Endothelial cell of umbilical vein (primary cell): ENCODE results near the gene HOMER1. TPM values are rescaled to one million over a fixed set of nuclear protein-coding genes. Genes with fewer than 3 reads are reported as not detected.

ENCODE experiments used
- BruUV-seq: library from RNA; stranded (reverse); fragments of 400-500 nt; replicated peaks from 2 replicates; lab custom pipeline; 2021; lab: Mats Ljungman, UMichigan
- CTCF ChIA-PET: fragments of 300-600, 350-600 bp; sonication (Branson Sonifier 250); formaldehyde crosslinking; loops from one replicate; lab custom pipeline; 2021; ENCODE audit warnings: antibody characterized with exemption, inconsistent platforms; lab: Charles Lee
- POLR2A ChIA-PET: fragments of 300-600, 350-600 bp; sonication (Branson Sonifier 250); formaldehyde crosslinking; loops from one replicate; lab custom pipeline; 2021; ENCODE audit warnings: antibody characterized with exemption, inconsistent platforms; lab: Charles Lee
- DNase-seq: peaks from one replicate; pipeline ENCODE4 v3.0.0-alpha.2; 2011; ENCODE audit warnings: low read depth, low spot score
- FAIRE-seq: peaks from 2 replicates; lab custom pipeline; 2011; peaks lifted over from hg19 to GRCh38; lab: Jason Lieb, UNC
- H2AFZ ChIP-seq: 2 replicates; pipeline ENCODE4 v1.6.0; 2012; ENCODE audit warnings: low read depth, low read length, control low read depth, inconsistent platforms
- H3K27ac ChIP-seq: 2 replicates; pipeline ENCODE4 v1.5.1; 2011; ENCODE audit warnings: low read depth, mild to moderate bottlenecking, control low read depth, low read length, moderate library complexity; ENCODE audit not compliant: insufficient read depth
- H3K27me3 ChIP-seq, 2 experiments: 2 replicates each; pipeline versions ENCODE4 v1.6.0 to v1.6.1; 2011; ENCODE audit warnings: low read length in 2 of 2, mixed read lengths in 1 of 2; ENCODE audit not compliant: control insufficient read depth in 2 of 2, insufficient read depth in 2 of 2
- H3K36me3 ChIP-seq, 2 experiments: 2 replicates in 1 of 2; 3 replicates in 1 of 2; pipeline ENCODE4 v1.5.1; 2011; ENCODE audit warnings: low read length in 2 of 2, mild to moderate bottlenecking in 1 of 2, moderate library complexity in 1 of 2; ENCODE audit not compliant: control insufficient read depth in 2 of 2, insufficient read depth in 2 of 2; ENCODE audit errors: extremely low read depth in 1 of 2
- H3K4me1 ChIP-seq: 3 replicates; pipeline ENCODE4 v1.5.1; 2011; ENCODE audit warnings: mild to moderate bottlenecking, low read length; ENCODE audit not compliant: control insufficient read depth, insufficient read depth; ENCODE audit errors: extremely low read depth
- H3K4me2 ChIP-seq: 2 replicates; pipeline ENCODE4 v1.6.1; 2011; ENCODE audit warnings: low read length, control low read depth, mixed read lengths; ENCODE audit not compliant: insufficient read depth
- H3K4me3 ChIP-seq, 3 experiments: fragments of 200-600 bp in 1 of 3; sonication (generic), shearing (Covaris generic) in 1 of 3; replicated peaks in 1 of 3; 2 replicates each; pipeline ENCODE4 v1.5.1; 2011 to 2016; ENCODE audit warnings: control low read depth in 3 of 3, low read length in 3 of 3, mild to moderate bottlenecking in 2 of 3, inconsistent platforms in 1 of 3, low read depth in 1 of 3, moderate library complexity in 1 of 3; ENCODE audit not compliant: insufficient read depth in 1 of 3
- H3K79me2 ChIP-seq: 2 replicates; pipeline ENCODE4 v1.6.0; 2012; ENCODE audit warnings: low read length, inconsistent platforms; ENCODE audit not compliant: control insufficient read depth, insufficient read depth
- H3K9ac ChIP-seq: replicated peaks from 2 replicates; pipeline ENCODE3; 2011; ENCODE audit warnings: low read length, control low read depth; ENCODE audit not compliant: insufficient read depth; ENCODE audit errors: extremely low read depth
- H3K9me1 ChIP-seq: replicated peaks from 3 replicates; pipeline ENCODE4 v1.6.0; 2011; ENCODE audit warnings: mild to moderate bottlenecking, low read length; ENCODE audit not compliant: control insufficient read depth, insufficient read depth; ENCODE audit errors: extremely low read depth
- H3K9me3 ChIP-seq: replicated peaks from 2 replicates; pipeline ENCODE4 v1.5.1; 2012; ENCODE audit warnings: low read length, inconsistent platforms; ENCODE audit not compliant: control insufficient read depth, insufficient read depth
- H4K20me1 ChIP-seq: replicated peaks from 2 replicates; pipeline ENCODE3; 2011; ENCODE audit warnings: mild to moderate bottlenecking, low read length; ENCODE audit not compliant: control insufficient read depth, insufficient read depth; ENCODE audit errors: extremely low read depth
- EZH2 ChIP-seq: IDR thresholded peaks from 2 replicates; pipeline ENCODE4 v1.6.1; 2012; ENCODE audit warnings: borderline replicate concordance, low read depth, mild to moderate bottlenecking, moderate library complexity, low read length, inconsistent platforms; ENCODE audit not compliant: severe bottlenecking
- GATA2 ChIP-seq: IDR thresholded peaks from 2 replicates; pipeline ENCODE4 v1.7.0; 2011; ENCODE audit warnings: low read depth, mild to moderate bottlenecking, moderate library complexity, mixed read lengths, low read length; ENCODE audit not compliant: insufficient read length, insufficient read depth
- JUN ChIP-seq: IDR thresholded peaks from 2 replicates; pipeline ENCODE4 v1.6.1; 2011; ENCODE audit warnings: borderline replicate concordance, low read depth; ENCODE audit not compliant: insufficient read length, insufficient read depth
- MYC ChIP-seq: IDR thresholded peaks from one replicate; pipeline ENCODE4 v1.6.1; 2011; ENCODE audit warnings: mild to moderate bottlenecking, low read depth, low read length
- POLR2A ChIP-seq: IDR thresholded peaks from 2 replicates; pipeline ENCODE4 v1.6.1; 2012; ENCODE audit warnings: low read depth, mild to moderate bottlenecking, control low read depth, low read length
- POLR2AphosphoS5 ChIP-seq: IDR thresholded peaks from 2 replicates; pipeline ENCODE4 v1.6.1; 2012; ENCODE audit warnings: low read depth, mild to moderate bottlenecking, control low read depth, low read length, moderate library complexity; ENCODE audit not compliant: insufficient read depth
- dilution Hi-C: fragments of 300-500 bp; cut with MboI; formaldehyde crosslinking; loops from one replicate; pipeline ENCODE4 v1.15.0; 2019; ENCODE audit warnings: low sequenced_read_pairs; ENCODE audit not compliant: extremely low pct_ligation_motif_present
- intact Hi-C: fragments of 100-400 bp; cut with micrococcal nuclease; formaldehyde crosslinking; loops from one replicate; pipeline ENCODE4 v1.10.0; 2022
- polyA plus RNA-seq, 4 experiments: library from polyadenylated mRNA; depleted of rRNA in 3 of 4; stranded (reverse) in 3 of 4; unstranded in 1 of 4; fragments of >200 nt; gene quantifications; 2 replicates each; pipeline versions ENCODE4 v1.2.1 to v1.2.3, GENCODE V29; 2011 to 2012; ENCODE audit warnings: missing spikeins in 1 of 4
- total RNA-seq: library from RNA; stranded (reverse); gene quantifications from 2 replicates; pipeline ENCODE4 v1.2.3, GENCODE V29; 2021
- TF ChIP-seq, protein P1 (sequence below), 2 donors: IDR thresholded peaks; 1 replicate in 1 of 2; 2 replicates in 1 of 2; pipeline ENCODE4 v1.5.1; 2011; ENCODE audit warnings: low read length in 2 of 2, mild to moderate bottlenecking in 2 of 2, moderate library complexity in 2 of 2, control low read depth in 1 of 2, inconsistent platforms in 1 of 2, low read depth in 1 of 2; ENCODE audit not compliant: insufficient read depth in 1 of 2; ENCODE audit errors: extremely low read depth in 1 of 2

Gene HOMER1
- total and polyA plus RNA-seq, 2 donors (not counting 3 experiments of a cell fraction or from before 2014, with no cell fraction given) = 0.57 to 3.9 TPM

DNA sequence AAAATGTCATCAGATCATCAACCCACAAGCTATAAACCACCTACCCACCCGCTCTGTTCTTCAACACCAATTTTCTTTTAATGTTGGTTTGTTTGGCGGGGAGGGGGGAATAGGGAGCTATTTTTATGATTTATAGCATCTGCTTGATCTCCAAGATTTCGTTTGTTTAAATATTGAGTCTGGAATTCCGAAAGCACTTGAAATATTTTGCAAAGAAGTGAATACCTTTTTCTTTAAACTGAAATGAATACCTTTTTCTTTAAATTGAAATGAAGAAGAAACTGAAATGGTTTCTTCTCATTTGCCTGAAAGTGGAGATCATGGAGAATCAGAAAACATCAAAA is 49.3 kb upstream of the HOMER1 start:
- DNase-seq (no peak), FAIRE-seq (no peak)
- Histone ChIP-seq H3K36me3 (no peaks in the 10 kb centered on the region), H3K27ac (no peak overlapping the region), H3K27me3 (no peaks in the 10 kb centered on the region), H3K9ac (no peak overlapping the region), H3K4me2 (no peak overlapping the region), H2AFZ (no peak overlapping the region), H4K20me1 (no peaks in the 10 kb centered on the region), H3K9me1 (no peaks in the 10 kb centered on the region), H3K79me2 (no peaks in the 10 kb centered on the region), H3K4me1 (no peaks in the 10 kb centered on the region), H3K4me3 (no peak overlapping the region), H3K9me3 (no peaks in the 10 kb centered on the region)
- dilution Hi-C loops (no loop called here), intact Hi-C loops (no loop called here)
- CTCF ChIA-PET = interaction anchor here (1.0 to 2.5 kb wide), 3 partner anchors 12 to 520 kb away, joined by 3 to 10 read pairs (median 8); no protein-coding TSS in a partner anchor
- BruUV-seq = no TSS peak
- TF ChIP-seq EZH2 = no peak
- no peak for TF ChIP-seq POLR2A
- no peak for TF ChIP-seq GATA2
- no peak for TF ChIP-seq MYC
- TF ChIP-seq JUN = no peak
- TF ChIP-seq, protein P1, sequence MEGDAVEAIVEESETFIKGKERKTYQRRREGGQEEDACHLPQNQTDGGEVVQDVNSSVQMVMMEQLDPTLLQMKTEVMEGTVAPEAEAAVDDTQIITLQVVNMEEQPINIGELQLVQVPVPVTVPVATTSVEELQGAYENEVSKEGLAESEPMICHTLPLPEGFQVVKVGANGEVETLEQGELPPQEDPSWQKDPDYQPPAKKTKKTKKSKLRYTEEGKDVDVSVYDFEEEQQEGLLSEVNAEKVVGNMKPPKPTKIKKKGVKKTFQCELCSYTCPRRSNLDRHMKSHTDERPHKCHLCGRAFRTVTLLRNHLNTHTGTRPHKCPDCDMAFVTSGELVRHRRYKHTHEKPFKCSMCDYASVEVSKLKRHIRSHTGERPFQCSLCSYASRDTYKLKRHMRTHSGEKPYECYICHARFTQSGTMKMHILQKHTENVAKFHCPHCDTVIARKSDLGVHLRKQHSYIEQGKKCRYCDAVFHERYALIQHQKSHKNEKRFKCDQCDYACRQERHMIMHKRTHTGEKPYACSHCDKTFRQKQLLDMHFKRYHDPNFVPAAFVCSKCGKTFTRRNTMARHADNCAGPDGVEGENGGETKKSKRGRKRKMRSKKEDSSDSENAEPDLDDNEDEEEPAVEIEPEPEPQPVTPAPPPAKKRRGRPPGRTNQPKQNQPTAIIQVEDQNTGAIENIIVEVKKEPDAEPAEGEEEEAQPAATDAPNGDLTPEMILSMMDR (IDR thresholded peaks at IDR 0.05; ENCODE audit: extremely low read depth in 1 of 2, insufficient read depth in 1 of 2, low read depth in 1 of 2, low read length in 2 of 2) = no peak
- no peak for TF ChIP-seq POLR2AphosphoS5
- POLR2A ChIA-PET = no interaction called here
